NCI-H82 treated with DMSO at 0.1 percent for 48 hours (cell line): ENCODE measurements around the gene TYK2.
"Not testable (repeated sequence)": the region's sequence is repeated elsewhere in the genome, so short reads cannot be mapped to it uniquely, and the experiment has no call there.

Experiments
- DNase-seq: peaks from one replicate; lab custom pipeline; 2025; ENCODE audit not compliant: unreplicated experiment; lab: John Stamatoyannopoulos, UW

The TYK2 gene

DNA sequence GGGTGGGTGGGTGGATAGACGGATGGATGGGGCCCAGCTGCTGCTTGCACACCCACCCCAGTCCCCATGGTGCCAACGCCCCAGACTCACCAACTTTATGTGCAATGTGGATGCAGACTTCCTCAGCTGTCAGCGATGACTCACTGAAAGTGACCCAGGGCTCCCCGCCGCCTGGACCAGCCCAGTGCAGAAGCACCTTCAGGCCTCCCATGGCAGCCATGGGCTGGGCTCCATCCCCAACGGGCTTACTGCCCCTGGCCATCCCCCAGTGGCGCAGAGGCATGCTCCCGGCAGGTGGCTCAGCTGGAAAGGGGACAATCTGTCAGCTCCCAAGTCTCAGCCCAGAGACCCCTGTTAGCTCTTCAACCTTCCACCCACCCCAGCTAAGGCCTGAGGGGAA, 2.2 kb downstream of the TYK2 start:
- DNase-seq: no peak

DNA sequence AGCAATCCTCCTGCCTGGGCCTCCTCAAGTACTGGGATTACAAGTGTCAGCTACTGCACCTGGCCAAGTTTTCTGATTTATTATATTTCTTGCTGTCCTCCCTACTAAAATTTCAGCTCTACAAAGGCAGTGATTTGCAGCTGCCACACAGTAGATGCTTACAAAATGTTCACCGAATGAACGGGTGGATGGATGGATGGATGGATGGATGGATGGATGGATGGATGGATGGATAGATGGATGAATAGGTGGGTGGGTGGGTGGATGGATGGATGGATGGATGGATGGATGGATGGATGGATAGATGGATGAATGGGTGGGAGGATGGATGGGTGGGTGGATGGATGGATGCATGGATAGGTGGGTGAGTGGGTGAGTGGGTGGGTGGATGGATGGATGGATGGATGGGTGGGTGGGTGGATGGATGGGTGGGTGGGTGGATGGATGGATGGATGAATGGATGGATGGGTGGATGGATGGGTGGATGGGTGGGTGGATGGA, 3.2 kb downstream of the TYK2 start:
- DNase-seq: not testable (repeated sequence)

DNA sequence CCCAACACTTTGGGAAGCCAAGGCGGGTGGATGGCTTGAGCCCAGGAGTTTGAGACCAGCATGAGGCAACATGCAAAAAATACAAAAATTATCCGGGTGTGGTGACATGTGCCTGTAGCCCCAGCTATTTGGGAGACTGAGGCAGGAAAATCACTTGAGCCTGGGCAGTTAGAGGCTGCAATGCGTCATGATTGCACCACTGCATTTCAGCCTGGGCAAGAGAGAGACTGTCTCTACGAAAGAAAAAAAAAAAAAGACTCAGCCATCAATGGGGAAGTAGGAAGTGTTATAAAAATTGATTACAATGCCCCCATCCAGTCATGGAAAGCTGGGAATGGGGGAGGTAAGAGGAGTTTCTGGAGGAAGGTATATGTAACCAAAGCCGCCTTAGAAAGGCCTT, 5.4 kb downstream of the TYK2 start:
- no peak for DNase-seq

DNA sequence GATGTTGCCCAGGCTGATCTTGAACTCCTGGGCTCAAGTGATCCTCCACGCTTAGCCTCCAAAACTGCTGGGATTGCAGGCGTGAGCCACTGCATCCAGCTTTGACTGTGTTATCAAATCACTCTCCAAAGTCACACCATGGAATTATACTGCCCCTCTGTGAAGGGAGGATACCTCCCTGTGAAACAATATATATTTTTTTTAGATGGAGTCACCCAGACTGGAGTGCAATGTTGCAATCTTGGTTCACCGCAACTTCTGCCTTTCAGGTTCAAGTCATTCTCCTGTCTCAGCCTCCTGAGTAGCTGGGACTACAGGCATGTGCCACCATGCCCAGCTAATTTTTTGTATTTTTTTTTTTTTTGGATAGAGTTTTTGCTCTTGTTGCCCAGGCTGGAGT, 7.7 kb downstream of the TYK2 start:
- DNase-seq: no peak

DNA sequence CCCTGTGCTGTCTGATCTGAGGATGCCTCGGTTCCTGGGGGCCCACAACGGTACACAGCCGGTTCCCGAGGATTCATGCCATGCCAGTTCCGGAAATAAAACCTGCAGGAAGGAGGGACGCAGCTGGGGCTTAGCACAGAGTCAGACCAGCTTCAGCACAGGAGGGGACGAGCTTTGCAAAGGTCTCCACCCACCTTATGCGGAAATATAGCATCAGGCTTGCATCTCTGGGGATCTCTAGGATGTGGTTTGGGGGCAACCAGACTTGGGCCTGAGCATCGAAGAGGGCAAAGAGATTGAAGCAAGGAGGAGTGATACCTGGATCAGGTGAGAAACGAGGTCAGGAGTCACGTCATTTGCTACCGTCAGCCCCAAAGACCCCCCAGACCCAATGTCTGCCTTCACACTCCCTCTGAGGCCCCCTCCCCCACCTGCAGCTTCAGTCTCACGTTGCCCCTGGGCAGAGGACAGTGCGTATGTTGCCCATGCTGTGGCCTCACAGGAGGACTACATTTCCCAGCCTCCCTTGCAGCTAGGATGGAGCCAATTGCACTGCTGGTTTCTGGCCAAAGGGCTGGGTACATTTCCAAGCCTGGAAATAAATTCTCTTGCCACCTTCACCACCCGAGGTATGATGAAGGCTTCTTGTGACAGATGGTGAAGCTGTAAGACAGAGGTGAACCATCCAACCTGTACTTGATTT, 12.1 kb downstream of the TYK2 start:
- no peak for DNase-seq

DNA sequence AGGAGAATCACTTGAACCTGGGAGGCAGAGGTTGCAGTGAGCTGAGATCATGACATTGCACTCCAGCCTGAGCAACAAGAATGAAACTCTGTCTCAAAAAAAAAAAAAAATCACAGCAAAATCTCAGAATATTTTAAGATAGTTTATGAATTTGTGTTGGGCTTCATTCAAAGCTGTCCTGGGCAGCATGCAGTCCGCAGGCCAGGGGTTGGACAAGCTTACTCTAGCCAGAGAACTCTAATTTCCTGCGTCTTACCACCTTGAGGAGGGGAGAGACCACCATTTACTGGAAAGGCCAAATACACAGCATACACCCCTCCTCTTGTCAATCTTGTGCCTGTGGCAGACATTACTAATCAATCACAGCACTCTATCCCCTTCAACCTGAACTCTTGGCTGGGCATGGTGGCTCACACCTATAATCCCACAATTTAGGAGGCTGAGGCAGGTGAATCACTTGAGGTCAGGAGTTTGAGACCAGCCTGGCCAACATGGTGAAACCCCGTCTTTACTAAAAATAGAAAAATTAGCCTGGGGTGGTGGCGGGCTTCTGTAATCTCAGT, 13.3 kb downstream of the TYK2 start:
- DNase-seq: not testable (repeated sequence)

DNA sequence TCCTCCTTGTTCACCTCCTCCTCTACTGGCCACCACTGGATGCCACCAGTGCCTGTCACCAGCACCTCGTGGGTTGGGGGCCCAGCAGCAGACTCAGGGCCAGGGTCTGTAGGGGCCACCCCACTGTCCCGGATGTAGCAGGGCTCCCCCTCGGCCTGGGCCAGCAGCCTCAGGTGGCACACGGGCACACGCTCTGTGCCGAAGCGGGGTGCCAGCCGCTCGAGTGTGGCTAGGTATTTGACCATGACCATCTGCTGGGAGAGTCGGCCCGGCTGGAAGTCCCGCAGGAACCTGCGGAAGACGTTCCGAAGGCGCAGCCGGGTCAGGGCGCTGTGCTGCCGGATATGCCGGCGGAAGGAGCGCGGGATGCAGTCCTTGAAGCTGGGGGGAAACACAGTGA, 14.9 kb downstream of the TYK2 start:
- no peak for DNase-seq

DNA sequence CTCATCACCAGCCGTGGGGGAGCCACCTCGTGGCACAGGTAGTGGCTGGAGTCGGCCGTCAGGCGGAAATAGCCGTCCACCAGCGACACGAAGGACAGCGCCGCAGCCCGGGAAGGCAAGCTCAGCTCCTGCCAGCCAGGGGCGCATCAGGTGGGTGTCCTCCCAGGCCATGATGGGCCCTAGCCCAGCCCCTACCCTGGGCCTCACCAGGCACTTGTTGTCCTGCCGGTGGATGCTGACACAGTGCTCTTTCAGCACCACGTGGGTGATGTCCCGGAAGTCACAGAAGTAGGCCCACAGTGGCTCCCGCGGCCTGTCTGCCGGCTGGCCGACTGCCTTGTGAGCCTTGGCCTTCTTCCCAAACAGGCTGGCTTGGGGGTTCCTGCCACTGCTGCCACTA, 15.7 kb downstream of the TYK2 start:
- DNase-seq: no peak

DNA sequence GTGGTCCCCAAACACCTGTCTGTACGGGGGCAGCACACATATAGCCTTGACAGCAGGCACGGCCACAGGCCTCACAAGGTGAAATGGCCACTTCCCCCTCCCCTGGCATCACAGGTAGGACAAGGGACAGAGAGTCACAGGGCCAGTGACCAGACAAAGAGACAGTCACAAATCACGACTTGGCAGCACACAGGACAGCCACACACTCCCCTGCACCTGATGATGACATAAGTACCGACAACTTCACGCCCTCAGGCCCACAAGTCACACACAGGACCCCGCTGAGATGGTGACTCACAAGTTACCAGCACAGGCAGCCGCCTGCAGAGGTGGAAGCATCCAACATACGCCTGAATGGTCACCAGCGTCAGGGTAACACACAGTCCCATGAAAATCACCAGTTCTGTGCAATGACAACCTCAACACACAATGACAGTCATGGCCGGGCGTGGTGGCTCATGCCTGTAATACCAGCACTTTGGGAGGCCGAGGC, 16.5 kb downstream of the TYK2 start:
- no peak for DNase-seq

DNA sequence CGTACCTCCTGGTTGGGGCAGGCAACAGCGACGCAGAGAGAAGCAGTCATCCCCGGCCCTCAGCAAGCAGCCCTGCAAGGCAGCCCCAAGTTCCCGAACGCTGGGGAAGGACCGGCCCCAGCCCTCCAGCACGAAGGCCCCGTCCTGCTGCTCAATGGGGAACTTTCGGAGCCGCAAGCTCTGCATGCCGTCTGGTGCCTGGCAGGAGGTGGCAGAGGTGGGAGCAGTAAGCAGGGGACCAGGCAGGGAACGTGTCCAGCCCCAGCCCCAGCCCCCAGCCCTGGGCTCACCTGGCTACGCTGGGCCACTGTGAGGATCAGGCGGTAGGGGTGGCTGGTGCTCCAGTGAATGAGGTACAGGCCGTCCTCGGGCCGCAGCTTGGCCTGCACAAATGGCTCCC, 18.1 kb downstream of the TYK2 start:
- DNase-seq: no peak

DNA sequence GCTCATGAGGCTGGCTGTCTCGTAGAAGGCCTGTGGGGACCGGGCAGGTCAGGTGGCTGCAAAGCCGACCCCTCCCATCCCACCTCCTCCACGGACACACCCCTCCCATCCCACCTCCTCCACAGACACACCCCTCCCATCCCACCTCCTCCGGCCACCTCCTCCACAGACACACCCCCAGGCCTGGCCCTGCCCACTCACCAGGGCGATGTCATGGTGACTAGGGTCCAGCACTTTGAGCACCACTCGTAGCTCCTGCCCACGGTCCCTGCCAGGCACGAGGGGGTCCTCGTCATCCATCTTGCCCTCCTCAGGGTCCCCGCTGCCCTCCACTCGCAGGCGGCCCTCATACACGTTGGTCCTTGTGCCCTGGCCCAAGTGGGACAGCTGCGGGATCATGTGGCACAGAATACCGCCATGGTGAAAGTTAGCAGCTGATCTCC, 18.8 kb downstream of the TYK2 start:
- DNase-seq: no peak

DNA sequence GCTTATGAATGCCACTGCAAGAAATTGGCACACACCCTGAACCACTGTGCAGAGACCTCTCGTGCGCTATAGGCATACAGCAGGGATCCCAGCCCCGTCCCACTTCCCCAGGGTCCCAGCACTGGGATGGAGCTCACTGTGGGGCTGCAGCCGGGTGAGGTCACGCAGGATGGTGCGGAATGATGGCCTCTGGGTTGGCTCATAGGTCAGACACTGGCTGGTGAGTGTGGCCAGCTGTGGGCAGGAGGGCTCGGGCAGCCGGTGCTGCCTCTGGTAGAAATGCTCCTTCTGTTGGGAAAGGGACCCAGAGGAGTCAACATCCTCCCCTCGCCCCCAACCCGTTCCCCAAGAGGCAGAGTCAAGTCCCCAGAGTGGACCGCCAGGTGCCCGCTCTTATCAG, 23.9 kb downstream of the TYK2 start:
- DNase-seq: no peak

DNA sequence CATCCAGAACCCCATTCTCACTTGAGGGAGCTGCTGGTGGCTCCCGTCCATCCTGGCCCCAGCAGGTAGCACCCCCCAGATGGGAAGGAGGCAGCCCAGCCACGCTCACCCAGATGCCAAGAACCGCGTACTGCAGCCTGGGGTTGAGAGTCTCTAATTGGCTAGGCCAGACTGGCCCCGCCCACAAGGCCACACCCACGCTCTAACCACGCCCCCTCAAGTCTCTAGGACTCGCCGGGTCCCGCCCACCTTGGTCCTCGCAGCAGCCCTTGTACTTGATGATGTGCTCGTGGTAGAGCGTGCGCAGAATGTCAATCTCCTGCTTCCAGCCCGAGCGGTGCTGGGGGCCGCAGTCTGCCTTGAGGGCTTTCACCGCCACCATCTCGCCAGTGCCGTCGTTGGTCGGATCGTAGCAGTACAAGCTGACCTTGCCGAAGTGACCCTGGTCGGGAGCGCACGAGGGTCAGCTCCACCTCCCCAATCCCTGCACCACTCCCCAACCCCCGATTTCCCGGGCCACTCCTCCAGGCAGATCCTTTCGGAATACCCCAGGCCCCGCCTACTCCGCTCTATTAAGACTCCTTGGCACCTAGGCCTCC, 26.5 kb downstream of the TYK2 start:
- peak; percentile 92 for DNase-seq

DNA sequence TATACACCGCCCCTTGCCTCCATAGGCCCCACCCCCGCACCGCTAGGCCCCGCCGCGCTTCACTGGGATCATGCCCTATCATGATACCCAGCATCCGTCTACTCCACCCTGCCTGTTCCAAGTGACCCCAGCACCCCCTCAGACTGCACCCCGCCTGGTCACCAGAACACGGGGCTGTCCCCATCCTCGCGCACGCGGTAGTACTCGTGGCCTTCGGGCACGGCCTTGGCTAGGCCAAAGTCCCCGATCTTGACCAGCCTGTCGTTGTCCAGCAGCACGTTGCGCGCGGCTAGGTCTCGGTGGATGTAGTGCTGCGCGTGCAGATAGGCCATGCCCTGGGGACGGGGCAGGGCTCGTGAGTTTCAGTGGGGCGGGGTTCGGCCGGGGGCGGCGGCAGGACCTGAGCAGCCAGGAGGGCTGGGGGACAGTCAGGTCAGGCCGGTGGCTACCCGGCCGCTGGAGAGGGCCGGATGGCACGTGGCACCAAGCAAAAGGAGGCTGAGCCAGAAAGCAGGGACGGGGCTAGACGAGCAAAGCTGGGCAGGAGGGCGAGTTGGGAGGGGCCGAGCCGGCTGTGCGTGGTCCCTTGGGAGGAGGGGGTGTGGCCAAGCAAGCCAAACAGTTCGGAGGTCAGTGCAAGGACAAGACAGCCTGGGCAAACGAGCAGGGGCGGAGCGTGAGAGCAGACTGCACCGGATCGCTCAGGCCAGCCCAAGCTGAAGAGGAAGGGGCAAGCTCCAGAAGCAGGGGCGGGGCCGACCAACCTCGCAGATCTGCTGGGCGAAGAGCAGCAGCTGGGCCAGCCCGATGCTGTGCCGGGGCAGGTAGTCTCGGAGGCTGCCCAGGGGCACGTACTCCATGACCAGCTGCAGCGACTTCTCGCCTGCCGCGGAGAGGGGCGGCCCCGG, 27.4 kb downstream of the TYK2 start:
- DNase-seq: peak; percentile 92

DNA sequence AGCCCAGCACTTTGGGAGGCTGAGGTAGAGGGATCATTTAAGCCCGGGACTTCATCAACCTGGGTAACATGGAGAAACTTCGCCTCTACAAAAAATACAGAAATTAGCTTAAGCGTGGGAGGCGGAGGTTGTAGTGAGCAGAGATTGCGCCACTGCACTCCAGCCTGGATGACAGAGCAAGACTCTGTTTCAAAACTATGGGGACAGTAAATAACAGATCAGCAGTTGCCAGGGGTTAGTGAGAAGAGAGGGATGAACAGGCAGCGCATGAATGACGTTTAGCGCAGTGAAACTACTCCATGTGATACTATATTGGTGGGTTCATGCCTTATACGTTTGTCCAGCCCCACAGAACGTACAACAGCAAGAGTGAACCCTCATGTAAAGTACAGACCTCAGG, 33.9 kb downstream of the TYK2 start:
- DNase-seq: no peak

DNA sequence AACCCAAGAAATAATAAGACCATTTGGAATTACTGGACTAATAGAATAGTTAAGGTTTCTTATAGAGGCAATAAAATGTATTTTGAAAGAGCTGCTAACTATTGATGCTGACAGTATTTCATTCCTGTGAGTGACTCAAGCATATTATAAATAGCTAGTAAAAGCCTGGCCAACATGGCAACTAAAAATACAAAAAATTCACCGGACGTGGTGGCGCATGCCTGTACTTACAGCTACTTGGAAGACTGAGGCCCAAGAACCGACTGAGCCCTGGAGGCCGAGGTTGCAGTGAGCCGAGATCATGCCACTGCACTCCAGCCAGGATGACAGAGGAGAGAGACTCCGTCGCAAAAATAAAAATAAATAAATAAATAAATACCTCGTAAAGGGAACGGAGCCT, 35.6 kb downstream of the TYK2 start:
- DNase-seq: no peak

DNA sequence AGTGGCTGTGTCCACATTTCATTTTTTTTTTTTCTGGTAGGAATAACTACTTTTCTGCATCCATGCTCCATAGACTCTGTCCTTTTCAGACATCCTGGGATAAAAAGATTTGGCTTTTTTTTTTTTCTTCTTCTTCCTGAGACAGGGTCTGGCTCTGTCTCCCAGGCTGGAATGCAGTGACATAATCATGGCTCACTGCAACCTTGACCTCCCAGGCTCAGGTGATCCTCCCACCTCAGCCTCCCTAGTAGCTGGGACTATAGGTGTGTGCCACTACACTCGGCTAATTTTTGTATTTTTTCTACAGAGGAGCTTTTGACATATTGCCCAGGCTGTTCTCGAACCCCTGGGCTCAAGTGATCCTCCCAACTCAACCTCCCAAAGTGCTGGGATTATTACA, 36.9 kb downstream of the TYK2 start:
- no peak for DNase-seq

DNA sequence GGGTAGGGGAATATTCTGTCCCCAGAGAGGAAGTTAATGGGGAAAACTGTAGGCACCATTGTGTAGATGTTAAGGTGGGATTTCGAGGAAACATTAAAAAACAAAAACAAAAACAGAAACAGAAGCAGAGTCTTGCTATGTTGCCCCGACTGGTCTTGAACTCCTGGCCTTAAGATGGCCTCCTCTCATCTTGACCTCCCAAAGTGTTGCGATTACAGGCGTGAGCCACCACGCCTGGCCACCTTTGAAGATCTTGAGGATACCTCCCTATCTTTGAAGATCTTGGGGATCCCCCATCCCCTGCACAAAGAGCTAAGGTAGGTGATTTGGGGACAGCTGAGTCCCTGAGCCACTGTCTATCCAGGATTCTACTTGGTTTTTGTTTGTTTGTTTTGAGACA, 40.4 kb downstream of the TYK2 start:
- DNase-seq: no peak

DNA sequence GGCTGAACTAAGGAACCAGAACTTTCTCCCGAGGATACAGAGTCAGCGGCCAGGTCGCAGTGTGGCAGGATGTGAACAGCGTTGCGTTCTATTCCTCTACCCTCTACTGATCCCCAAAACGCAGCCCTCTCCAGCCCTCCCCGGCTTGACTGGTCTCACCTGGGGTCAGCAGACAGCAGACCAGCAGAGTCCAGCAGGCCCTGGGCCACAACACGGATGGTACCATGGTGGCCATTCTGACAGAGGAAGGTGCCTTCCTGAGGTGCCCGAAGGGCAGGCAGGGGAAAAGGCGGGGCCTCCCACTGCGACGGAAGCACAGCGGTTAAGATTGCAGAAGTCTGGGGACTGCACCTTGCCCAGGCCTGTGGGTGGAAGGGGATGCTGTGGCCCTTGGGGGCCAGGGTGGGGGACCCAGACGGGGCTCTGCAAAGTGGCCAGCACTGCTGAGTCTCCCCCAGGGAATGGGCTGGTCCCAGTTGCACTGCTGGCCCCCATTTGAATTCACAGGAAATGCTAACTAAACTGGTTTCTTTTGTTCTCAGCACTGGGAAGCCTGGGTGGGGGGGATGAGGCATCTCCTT, 40.9 kb downstream of the TYK2 start, which contains the start of gene ICAM3:
TSS of gene ICAM3 (minus strand) at position 245 of the 581 bp plus-strand sequence. CDS start at position 235, 10 bp downstream.
- DNase-seq: no peak

DNA sequence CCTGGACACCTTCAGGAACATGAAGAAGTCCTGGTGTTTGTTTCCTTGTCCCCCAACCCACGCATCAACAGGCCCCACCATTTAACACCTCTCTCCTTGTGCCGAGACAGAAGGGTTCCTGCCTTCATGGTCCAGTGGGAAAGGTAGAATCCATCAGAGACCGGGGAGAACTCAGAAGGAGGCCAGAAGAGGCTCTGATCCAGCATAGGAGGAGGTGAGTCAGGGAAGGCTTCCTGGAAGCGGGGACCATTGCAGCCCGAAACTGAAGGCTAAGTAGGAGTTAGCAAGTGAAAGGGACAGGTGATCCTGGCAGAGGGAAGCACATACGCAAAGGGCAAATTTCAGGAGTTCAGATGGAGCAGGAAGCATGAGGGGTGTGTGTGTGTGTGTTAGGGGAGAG, 41.4 kb downstream of the TYK2 start:
- DNase-seq: no peak

DNA sequence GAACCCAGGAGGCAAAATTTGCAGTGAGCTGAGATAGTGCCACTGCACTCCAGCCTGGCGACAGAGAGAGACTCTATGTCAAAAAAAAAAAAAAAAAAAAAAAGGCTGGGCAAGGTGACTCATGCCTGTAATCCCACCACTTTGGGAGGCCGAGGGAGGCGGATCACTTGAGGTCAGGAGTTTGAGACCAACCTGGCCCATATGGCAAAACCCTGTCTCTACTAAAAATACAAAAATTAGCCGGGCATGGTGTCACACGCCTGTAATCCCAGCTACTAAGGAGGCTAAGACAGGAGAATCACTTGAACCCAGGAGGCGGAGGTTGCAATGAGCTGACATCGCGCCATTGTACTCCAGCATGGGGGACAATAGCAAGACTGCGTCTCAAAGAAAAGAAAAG, 43.6 kb downstream of the TYK2 start:
- not testable (repeated sequence) for DNase-seq
